ENCODE measurements around the gene MCTP1.

DNA sequence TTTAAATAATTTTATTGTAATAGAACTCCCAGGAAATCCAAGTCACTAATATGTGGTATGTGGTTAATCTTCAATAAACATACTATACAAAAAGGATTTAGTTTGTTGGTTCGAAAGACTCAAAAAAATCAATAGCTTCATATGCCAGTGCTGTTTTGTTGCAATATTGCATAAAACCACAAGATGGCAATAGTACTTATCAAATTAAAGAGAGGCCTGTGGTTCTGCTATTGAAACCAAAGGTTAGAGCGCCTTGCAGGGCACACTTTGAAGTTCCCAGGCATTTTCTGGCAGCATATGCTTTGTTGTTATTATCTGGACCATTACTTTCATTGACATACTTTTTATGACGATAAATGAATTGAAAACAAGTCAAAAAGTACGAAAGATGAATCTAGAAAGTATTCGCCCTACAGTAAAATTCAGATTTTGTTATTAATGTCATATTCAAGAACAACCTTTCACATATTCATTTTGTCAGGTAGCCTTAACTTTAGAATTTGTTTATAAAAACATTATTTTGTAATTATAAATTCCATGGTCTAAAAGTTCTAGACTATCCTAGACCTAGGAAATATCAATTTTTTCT is 316.3 kb downstream of the MCTP1 start:
- TF ChIP-seq, protein P1, sequence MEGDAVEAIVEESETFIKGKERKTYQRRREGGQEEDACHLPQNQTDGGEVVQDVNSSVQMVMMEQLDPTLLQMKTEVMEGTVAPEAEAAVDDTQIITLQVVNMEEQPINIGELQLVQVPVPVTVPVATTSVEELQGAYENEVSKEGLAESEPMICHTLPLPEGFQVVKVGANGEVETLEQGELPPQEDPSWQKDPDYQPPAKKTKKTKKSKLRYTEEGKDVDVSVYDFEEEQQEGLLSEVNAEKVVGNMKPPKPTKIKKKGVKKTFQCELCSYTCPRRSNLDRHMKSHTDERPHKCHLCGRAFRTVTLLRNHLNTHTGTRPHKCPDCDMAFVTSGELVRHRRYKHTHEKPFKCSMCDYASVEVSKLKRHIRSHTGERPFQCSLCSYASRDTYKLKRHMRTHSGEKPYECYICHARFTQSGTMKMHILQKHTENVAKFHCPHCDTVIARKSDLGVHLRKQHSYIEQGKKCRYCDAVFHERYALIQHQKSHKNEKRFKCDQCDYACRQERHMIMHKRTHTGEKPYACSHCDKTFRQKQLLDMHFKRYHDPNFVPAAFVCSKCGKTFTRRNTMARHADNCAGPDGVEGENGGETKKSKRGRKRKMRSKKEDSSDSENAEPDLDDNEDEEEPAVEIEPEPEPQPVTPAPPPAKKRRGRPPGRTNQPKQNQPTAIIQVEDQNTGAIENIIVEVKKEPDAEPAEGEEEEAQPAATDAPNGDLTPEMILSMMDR (IDR thresholded peaks at IDR 0.05; ENCODE audit: low read depth, low read length), result peak; percentile 59
- TF ChIP-seq EZH2phosphoT487 (IDR thresholded peaks at IDR 0.05; ENCODE audit: low read depth), result no peak

Data from OCI-LY3 (cell line).